H1 (cell line): Measurements from ENCODE around the gene CHST2. TPM values are rescaled to one million over a fixed set of nuclear protein-coding genes. Genes with fewer than 3 reads are reported as not detected.

Experiments
- CTCF ChIA-PET: fragments of 300-600 bp; sonication (Branson Sonifier 250); formaldehyde crosslinking; loops from one replicate; lab custom pipeline; 2021; ENCODE audit not compliant: partially characterized antibody; lab: Charles Lee
- POLR2A ChIA-PET: fragments of 300-600 bp; sonication (Branson Sonifier 250); formaldehyde crosslinking; loops from one replicate; lab custom pipeline; 2021; ENCODE audit warnings: inconsistent platforms; ENCODE audit not compliant: partially characterized antibody; lab: Charles Lee
- DNase-seq, 2 experiments: peaks; one replicate each; pipeline versions ENCODE4 v3.0.0 to v3.0.0-alpha.2; 2010 to 2022; ENCODE audit warnings: low spot score in 2 of 2, low read depth in 1 of 2, mixed read lengths in 1 of 2
- FAIRE-seq: peaks from 2 replicates; lab custom pipeline; 2011; peaks lifted over from hg19 to GRCh38; lab: Jason Lieb, UNC
- H2AFZ ChIP-seq: 2 replicates; pipeline ENCODE4 v1.8.1; 2012; ENCODE audit warnings: low read length, inconsistent platforms
- H2AK5ac ChIP-seq: 2 replicates; pipeline ENCODE4 v1.6.1; 2013; ENCODE audit warnings: low read depth, low read length
- H2BK120ac ChIP-seq: replicated peaks from 2 replicates; pipeline ENCODE3; 2013; ENCODE audit warnings: low read depth, low read length, inconsistent platforms
- H2BK12ac ChIP-seq: 2 replicates; pipeline ENCODE4 v1.6.1; 2013; ENCODE audit warnings: low read depth, low read length
- H2BK15ac ChIP-seq: 2 replicates; pipeline ENCODE4 v1.6.1; 2013; ENCODE audit warnings: low read length
- H2BK20ac ChIP-seq: 2 replicates; pipeline ENCODE4 v1.6.1; 2013; ENCODE audit warnings: low read length
- H2BK5ac ChIP-seq: 2 replicates; pipeline ENCODE4 v1.6.1; 2013; ENCODE audit warnings: low read depth, low read length
- H3K14ac ChIP-seq: 2 replicates; pipeline ENCODE4 v1.6.1; 2013; ENCODE audit warnings: inconsistent platforms; ENCODE audit not compliant: insufficient read length
- H3K18ac ChIP-seq: 2 replicates; pipeline ENCODE4 v1.6.1; 2013; ENCODE audit warnings: low read length; ENCODE audit errors: extremely low read depth
- H3K23ac ChIP-seq: 2 replicates; pipeline ENCODE4 v1.6.1; 2013; ENCODE audit warnings: inconsistent platforms; ENCODE audit not compliant: insufficient read length
- H3K23me2 ChIP-seq: 2 replicates; pipeline ENCODE4 v1.6.1; 2013; ENCODE audit warnings: low read depth, low read length
- H3K27ac ChIP-seq: 2 replicates; pipeline ENCODE4 v1.6.1; 2011; ENCODE audit warnings: low read depth, low read length, inconsistent platforms
- H3K27me3 ChIP-seq, 4 experiments: replicated peaks in 1 of 4; 1 replicate in 1 of 4; 2 replicates in 3 of 4; pipeline versions ENCODE4 v1.6.1 to v1.8.1; 2011 to 2013; ENCODE audit warnings: low read length in 3 of 4, mild to moderate bottlenecking in 3 of 4, inconsistent platforms in 2 of 4, mixed read lengths in 2 of 4, moderate library complexity in 1 of 4; ENCODE audit not compliant: control insufficient read depth in 3 of 4, insufficient read depth in 3 of 4; ENCODE audit errors: extremely low read depth in 1 of 4
- H3K36me3 ChIP-seq, 4 experiments: 2 replicates each; pipeline versions ENCODE4 v1.6.1 to v1.8.1; 2011 to 2013; ENCODE audit warnings: mild to moderate bottlenecking in 4 of 4, low read length in 3 of 4, moderate library complexity in 2 of 4, control low read depth in 1 of 4, inconsistent platforms in 1 of 4; ENCODE audit not compliant: insufficient read depth in 4 of 4, control insufficient read depth in 2 of 4
- H3K4ac ChIP-seq: replicated peaks from 2 replicates; pipeline ENCODE3; 2013; ENCODE audit warnings: low read length, low read depth, mixed read lengths, inconsistent platforms; ENCODE audit not compliant: insufficient read length
- H3K4me1 ChIP-seq, 4 experiments: replicated peaks in 1 of 4; 1 replicate in 1 of 4; 2 replicates in 3 of 4; pipeline versions ENCODE4 v1.6.1 to v1.8.1; 2011 to 2013; ENCODE audit warnings: low read length in 3 of 4, inconsistent platforms in 2 of 4, mixed read lengths in 1 of 4; ENCODE audit not compliant: insufficient read depth in 4 of 4, control insufficient read depth in 3 of 4
- H3K4me2 ChIP-seq, 2 experiments: 2 replicates each; pipeline versions ENCODE4 v1.6.1 to v1.8.1; 2011 to 2013; ENCODE audit warnings: low read depth in 2 of 2, low read length in 2 of 2, control low read depth in 1 of 2, inconsistent platforms in 1 of 2, mild to moderate bottlenecking in 1 of 2; ENCODE audit not compliant: insufficient read depth in 1 of 2
- H3K4me3 ChIP-seq, 4 experiments: fragments of 200-600, 300-600 bp in 1 of 4; sonication (generic), shearing (Covaris generic), sonication (Bioruptor Twin) in 1 of 4; 2 replicates each; pipeline versions ENCODE4 v1.5.1 to v1.8.1; 2011 to 2016; ENCODE audit warnings: low read length in 4 of 4, low read depth in 3 of 4, control low read depth in 2 of 4, inconsistent platforms in 2 of 4, mild to moderate bottlenecking in 2 of 4, mixed read lengths in 1 of 4, moderate library complexity in 1 of 4; ENCODE audit not compliant: insufficient read depth in 2 of 4; ENCODE audit errors: extremely low read depth in 1 of 4
- H3K56ac ChIP-seq: replicated peaks from 2 replicates; pipeline ENCODE3; 2013; ENCODE audit warnings: low read depth, mild to moderate bottlenecking, mixed read lengths, low read length, inconsistent platforms; ENCODE audit not compliant: insufficient read length
- H3K79me1 ChIP-seq: 2 replicates; pipeline ENCODE4 v1.6.1; 2013; ENCODE audit warnings: low read depth, low read length, control low read depth
- H3K79me2 ChIP-seq, 2 experiments: 2 replicates each; pipeline versions ENCODE4 v1.6.1 to v1.8.1; 2012 to 2013; ENCODE audit warnings: low read length in 2 of 2, mild to moderate bottlenecking in 2 of 2, inconsistent platforms in 1 of 2; ENCODE audit not compliant: insufficient read depth in 2 of 2, control insufficient read depth in 1 of 2
- H3K9ac ChIP-seq, 4 experiments: replicated peaks in 1 of 4; 1 replicate in 1 of 4; 2 replicates in 3 of 4; pipeline versions ENCODE4 v1.6.1 to v1.8.1; 2011 to 2013; ENCODE audit warnings: low read depth in 3 of 4, low read length in 3 of 4, control low read depth in 2 of 4, mild to moderate bottlenecking in 2 of 4, moderate library complexity in 2 of 4, inconsistent platforms in 1 of 4; ENCODE audit errors: extremely low read depth in 1 of 4
- H3K9me3 ChIP-seq, 2 experiments: 2 replicates each; pipeline versions ENCODE4 v1.6.1 to v1.8.1; 2012 to 2013; ENCODE audit warnings: mild to moderate bottlenecking in 2 of 2, moderate library complexity in 2 of 2, control low read depth in 1 of 2, inconsistent platforms in 1 of 2, low read depth in 1 of 2, low read length in 1 of 2, mixed read lengths in 1 of 2; ENCODE audit not compliant: insufficient read depth in 2 of 2
- H4K20me1 ChIP-seq, 2 experiments: replicated peaks in 1 of 2; 2 replicates each; pipeline versions ENCODE3 to v1.8.1; 2011 to 2013; ENCODE audit warnings: inconsistent platforms in 2 of 2, low read length in 2 of 2, mild to moderate bottlenecking in 1 of 2; ENCODE audit not compliant: insufficient read depth in 2 of 2, control insufficient read depth in 1 of 2
- H4K5ac ChIP-seq: 2 replicates; pipeline ENCODE4 v1.6.1; 2013; ENCODE audit warnings: low read length, low read depth, mixed read lengths, inconsistent platforms; ENCODE audit not compliant: insufficient read length
- H4K8ac ChIP-seq: 2 replicates; pipeline ENCODE4 v1.8.0; 2013; ENCODE audit warnings: mild to moderate bottlenecking, moderate library complexity, low read length, inconsistent platforms; ENCODE audit not compliant: insufficient read depth; ENCODE audit errors: extremely low read depth
- H4K91ac ChIP-seq: replicated peaks from 2 replicates; pipeline ENCODE3; 2013; ENCODE audit warnings: low read length, mixed read lengths, inconsistent platforms; ENCODE audit not compliant: insufficient read length
- GTF2F1 ChIP-seq: IDR thresholded peaks from 2 replicates; pipeline ENCODE4 v1.6.1; 2012; ENCODE audit warnings: low read depth, low read length, improper control_type of control experiment, borderline replicate concordance
- HDAC2 ChIP-seq, 2 experiments: fragments of 300-600 bp in 1 of 2; sonication (generic) in 1 of 2; IDR thresholded peaks; 2 replicates each; pipeline ENCODE4 v1.6.1; 2011 to 2012; ENCODE audit warnings: low read depth in 2 of 2, low read length in 2 of 2, mild to moderate bottlenecking in 2 of 2, moderate library complexity in 2 of 2, borderline replicate concordance in 1 of 2, inconsistent platforms in 1 of 2
- JUN ChIP-seq: IDR thresholded peaks from 2 replicates; pipeline ENCODE4 v1.6.1; 2011; ENCODE audit warnings: low read depth, mild to moderate bottlenecking, improper control_type of control experiment, low read length
- MAX ChIP-seq: IDR thresholded peaks from 2 replicates; pipeline ENCODE4 v1.6.1; 2012; ENCODE audit warnings: inconsistent platforms
- NRF1 ChIP-seq: IDR thresholded peaks from 2 replicates; pipeline ENCODE4 v1.6.1; 2011; ENCODE audit warnings: mild to moderate bottlenecking, low read depth, low read length, improper control_type of control experiment
- RXRA ChIP-seq: IDR thresholded peaks from 2 replicates; pipeline ENCODE4 v1.6.1; 2011; ENCODE audit warnings: low read depth, mild to moderate bottlenecking, low read length, moderate library complexity; ENCODE audit not compliant: insufficient read depth
- TCF12 ChIP-seq: IDR thresholded peaks from 2 replicates; pipeline ENCODE4 v1.6.1; 2011; ENCODE audit warnings: low read depth, mild to moderate bottlenecking, low read length
- WGBS, 2 experiments: shearing (Covaris generic) in 1 of 2; methylation state at CpG; one replicate each; pipeline versions ENCODE4 v1.1.6 to v1.1.7; 2013 to 2015; ENCODE audit warnings: low lambda C conversion rate in 2 of 2, mixed read lengths in 2 of 2, inconsistent platforms in 1 of 2, low coverage in 1 of 2, missing lambda C conversion rate in 1 of 2; ENCODE audit not compliant: insufficient replicate concordance in 2 of 2, insufficient coverage in 1 of 2, insufficient read length in 1 of 2; ENCODE audit errors: extremely low coverage in 1 of 2, missing lambda C conversion rate in 1 of 2; 5-methylcytosine and 5-hydroxymethylcytosine counted together
- polyA plus RNA-seq, 7 experiments: library from polyadenylated mRNA; depleted of rRNA in 3 of 7; stranded (reverse) in 5 of 7; unstranded in 2 of 7; fragments of >200 nt in 5 of 7; fragments of 200-250 nt in 2 of 7; gene quantifications; 1 replicate in 5 of 7; 2 replicates in 1 of 7; 4 replicates in 1 of 7; pipeline versions ENCODE4 v1.2.1 to v1.2.3, GENCODE V29; 2011 to 2013; ENCODE audit warnings: missing spikeins in 2 of 7, mixed read lengths in 2 of 7
- total RNA-seq: library from RNA; stranded (reverse); fragmentation: NEBNext Ultra II Directional; extraction: Animal tissue kit (Norgen Biotek cat#: 25700); gene quantifications from 2 replicates; pipeline ENCODE4 v1.2.1, GENCODE V29; 2021

Gene CHST2
- total and polyA plus RNA-seq, 2 of the 8 experiments (the other 6 are each of a cell fraction or from before 2014, with no cell fraction given): 3.2 to 15.1 TPM

GRCh38 chr3:143155756-143156155 lies 36.2 kb downstream of the CHST2 start:
- no peak for DNase-seq
- no peak overlapping the region for H3K14ac ChIP-seq
- POLR2A ChIA-PET: no interaction called here
- no peaks in the 10 kb centered on the region for H3K23me2 ChIP-seq
- H3K79me2 ChIP-seq: no peaks in the 10 kb centered on the region
- no peaks in the 10 kb centered on the region for H3K79me1 ChIP-seq
- CTCF ChIA-PET: no interaction called here
- no peaks in the 10 kb centered on the region for H3K36me3 ChIP-seq
- H3K4me2 ChIP-seq: no peak overlapping the region
- H2BK15ac ChIP-seq: no peak overlapping the region
- no peaks in the 10 kb centered on the region for H4K20me1 ChIP-seq
- H3K18ac ChIP-seq: no peak overlapping the region
- H3K56ac ChIP-seq: no peak overlapping the region
- no peak overlapping the region for H2BK20ac ChIP-seq
- no peak overlapping the region for H2BK120ac ChIP-seq
- H2AK5ac ChIP-seq: no peak overlapping the region
- no peak overlapping the region for H4K5ac ChIP-seq
- no peak overlapping the region for H3K4me3 ChIP-seq
- no peak overlapping the region for H3K9ac ChIP-seq
- no peak overlapping the region for H4K8ac ChIP-seq
- WGBS, 2 experiments: 83% methylated on average over 4 of the region's 4 CpGs; no CpG with 5 or more reads in 1 of the 2 experiments
- H2BK12ac ChIP-seq: no peak overlapping the region
- no peak overlapping the region for H3K23ac ChIP-seq
- H3K27me3 ChIP-seq: no peaks in the 10 kb centered on the region; a peak in 1 of 7 replicates
- no peak overlapping the region for H3K27ac ChIP-seq
- no peaks in the 10 kb centered on the region for H3K9me3 ChIP-seq
- no peak overlapping the region for H3K4ac ChIP-seq
- no peak overlapping the region for H2BK5ac ChIP-seq
- no peak for FAIRE-seq
- H4K91ac ChIP-seq: no peak overlapping the region
- no peaks in the 10 kb centered on the region for H3K4me1 ChIP-seq
- no peak overlapping the region for H2AFZ ChIP-seq
- TF ChIP-seq GTF2F1 (no peak), HDAC2 (IDR thresholded peaks at IDR 0.05; ENCODE audit: borderline replicate concordance in 1 of 2, low read depth in 2 of 2, low read length in 2 of 2) (no peak), NRF1 (no peak), RXRA (no peak), JUN (no peak), TCF12 (no peak), MAX (no peak)
